Endothelial cell of umbilical vein (primary cell): ENCODE measurements around the gene TSPAN9. TPM values are rescaled to one million over a fixed set of nuclear protein-coding genes. Genes with fewer than 3 reads are reported as not detected.

ENCODE experiments used
- BruUV-seq: library from RNA; stranded (reverse); fragments of 400-500 nt; replicated peaks from 2 replicates; lab custom pipeline; 2021; lab: Mats Ljungman, UMichigan
- CTCF ChIA-PET: fragments of 300-600, 350-600 bp; sonication (Branson Sonifier 250); formaldehyde crosslinking; loops from one replicate; lab custom pipeline; 2021; ENCODE audit warnings: antibody characterized with exemption, inconsistent platforms; lab: Charles Lee
- POLR2A ChIA-PET: fragments of 300-600, 350-600 bp; sonication (Branson Sonifier 250); formaldehyde crosslinking; loops from one replicate; lab custom pipeline; 2021; ENCODE audit warnings: antibody characterized with exemption, inconsistent platforms; lab: Charles Lee
- DNase-seq: peaks from one replicate; pipeline ENCODE4 v3.0.0-alpha.2; 2011; ENCODE audit warnings: low read depth, low spot score
- FAIRE-seq: peaks from 2 replicates; lab custom pipeline; 2011; peaks lifted over from hg19 to GRCh38; lab: Jason Lieb, UNC
- H2AFZ ChIP-seq: 2 replicates; pipeline ENCODE4 v1.6.0; 2012; ENCODE audit warnings: low read depth, low read length, control low read depth, inconsistent platforms
- H3K27ac ChIP-seq: 2 replicates; pipeline ENCODE4 v1.5.1; 2011; ENCODE audit warnings: low read depth, mild to moderate bottlenecking, control low read depth, low read length, moderate library complexity; ENCODE audit not compliant: insufficient read depth
- H3K27me3 ChIP-seq, 2 experiments: 2 replicates each; pipeline versions ENCODE4 v1.6.0 to v1.6.1; 2011; ENCODE audit warnings: low read length in 2 of 2, mixed read lengths in 1 of 2; ENCODE audit not compliant: control insufficient read depth in 2 of 2, insufficient read depth in 2 of 2
- H3K36me3 ChIP-seq, 2 experiments: 2 replicates in 1 of 2; 3 replicates in 1 of 2; pipeline ENCODE4 v1.5.1; 2011; ENCODE audit warnings: low read length in 2 of 2, mild to moderate bottlenecking in 1 of 2, moderate library complexity in 1 of 2; ENCODE audit not compliant: control insufficient read depth in 2 of 2, insufficient read depth in 2 of 2; ENCODE audit errors: extremely low read depth in 1 of 2
- H3K4me1 ChIP-seq: 3 replicates; pipeline ENCODE4 v1.5.1; 2011; ENCODE audit warnings: mild to moderate bottlenecking, low read length; ENCODE audit not compliant: control insufficient read depth, insufficient read depth; ENCODE audit errors: extremely low read depth
- H3K4me2 ChIP-seq: 2 replicates; pipeline ENCODE4 v1.6.1; 2011; ENCODE audit warnings: low read length, control low read depth, mixed read lengths; ENCODE audit not compliant: insufficient read depth
- H3K4me3 ChIP-seq, 3 experiments: fragments of 200-600 bp in 1 of 3; sonication (generic), shearing (Covaris generic) in 1 of 3; replicated peaks in 1 of 3; 2 replicates each; pipeline ENCODE4 v1.5.1; 2011 to 2016; ENCODE audit warnings: control low read depth in 3 of 3, low read length in 3 of 3, mild to moderate bottlenecking in 2 of 3, inconsistent platforms in 1 of 3, low read depth in 1 of 3, moderate library complexity in 1 of 3; ENCODE audit not compliant: insufficient read depth in 1 of 3
- H3K79me2 ChIP-seq: 2 replicates; pipeline ENCODE4 v1.6.0; 2012; ENCODE audit warnings: low read length, inconsistent platforms; ENCODE audit not compliant: control insufficient read depth, insufficient read depth
- H3K9ac ChIP-seq: replicated peaks from 2 replicates; pipeline ENCODE3; 2011; ENCODE audit warnings: low read length, control low read depth; ENCODE audit not compliant: insufficient read depth; ENCODE audit errors: extremely low read depth
- H3K9me1 ChIP-seq: replicated peaks from 3 replicates; pipeline ENCODE4 v1.6.0; 2011; ENCODE audit warnings: mild to moderate bottlenecking, low read length; ENCODE audit not compliant: control insufficient read depth, insufficient read depth; ENCODE audit errors: extremely low read depth
- H3K9me3 ChIP-seq: replicated peaks from 2 replicates; pipeline ENCODE4 v1.5.1; 2012; ENCODE audit warnings: low read length, inconsistent platforms; ENCODE audit not compliant: control insufficient read depth, insufficient read depth
- H4K20me1 ChIP-seq: replicated peaks from 2 replicates; pipeline ENCODE3; 2011; ENCODE audit warnings: mild to moderate bottlenecking, low read length; ENCODE audit not compliant: control insufficient read depth, insufficient read depth; ENCODE audit errors: extremely low read depth
- EZH2 ChIP-seq: IDR thresholded peaks from 2 replicates; pipeline ENCODE4 v1.6.1; 2012; ENCODE audit warnings: borderline replicate concordance, low read depth, mild to moderate bottlenecking, moderate library complexity, low read length, inconsistent platforms; ENCODE audit not compliant: severe bottlenecking
- FOS ChIP-seq: IDR thresholded peaks from 2 replicates; pipeline ENCODE4 v1.6.1; 2011; ENCODE audit warnings: mild to moderate bottlenecking, low read length, moderate library complexity, borderline replicate concordance; ENCODE audit not compliant: insufficient read depth
- JUN ChIP-seq: IDR thresholded peaks from 2 replicates; pipeline ENCODE4 v1.6.1; 2011; ENCODE audit warnings: borderline replicate concordance, low read depth; ENCODE audit not compliant: insufficient read length, insufficient read depth
- MAX ChIP-seq: IDR thresholded peaks from 2 replicates; pipeline ENCODE4 v1.6.1; 2011; ENCODE audit not compliant: insufficient read depth, insufficient read length
- MYC ChIP-seq: IDR thresholded peaks from one replicate; pipeline ENCODE4 v1.6.1; 2011; ENCODE audit warnings: mild to moderate bottlenecking, low read depth, low read length
- POLR2AphosphoS5 ChIP-seq: IDR thresholded peaks from 2 replicates; pipeline ENCODE4 v1.6.1; 2012; ENCODE audit warnings: low read depth, mild to moderate bottlenecking, control low read depth, low read length, moderate library complexity; ENCODE audit not compliant: insufficient read depth
- dilution Hi-C: fragments of 300-500 bp; cut with MboI; formaldehyde crosslinking; loops from one replicate; pipeline ENCODE4 v1.15.0; 2019; ENCODE audit warnings: low sequenced_read_pairs; ENCODE audit not compliant: extremely low pct_ligation_motif_present
- intact Hi-C: fragments of 100-400 bp; cut with micrococcal nuclease; formaldehyde crosslinking; loops from one replicate; pipeline ENCODE4 v1.10.0; 2022
- polyA plus RNA-seq, 4 experiments: library from polyadenylated mRNA; depleted of rRNA in 3 of 4; stranded (reverse) in 3 of 4; unstranded in 1 of 4; fragments of >200 nt; gene quantifications; 2 replicates each; pipeline versions ENCODE4 v1.2.1 to v1.2.3, GENCODE V29; 2011 to 2012; ENCODE audit warnings: missing spikeins in 1 of 4
- total RNA-seq: library from RNA; stranded (reverse); gene quantifications from 2 replicates; pipeline ENCODE4 v1.2.3, GENCODE V29; 2021
- TF ChIP-seq, protein P1 (sequence below), 2 donors: IDR thresholded peaks; 1 replicate in 1 of 2; 2 replicates in 1 of 2; pipeline ENCODE4 v1.5.1; 2011; ENCODE audit warnings: low read length in 2 of 2, mild to moderate bottlenecking in 2 of 2, moderate library complexity in 2 of 2, control low read depth in 1 of 2, inconsistent platforms in 1 of 2, low read depth in 1 of 2; ENCODE audit not compliant: insufficient read depth in 1 of 2; ENCODE audit errors: extremely low read depth in 1 of 2

Gene TSPAN9
- total and polyA plus RNA-seq, 2 donors (not counting 3 experiments of a cell fraction or from before 2014, with no cell fraction given), result 43.3 to 66.8 TPM

- Histone ChIP-seq H3K27ac (no peak overlapping the region), H3K9ac (no peak overlapping the region), H3K27me3 (peaks cover 0 to 3% of the 10 kb centered on the region in 2 experiments), H2AFZ (peak overlapping the region; percentile 10), H3K9me3 (no peaks in the 10 kb centered on the region), H3K79me2 (peaks cover 2% of the 10 kb centered on the region), H3K9me1 (no peaks in the 10 kb centered on the region), H3K4me1 (peaks cover 20% of the 10 kb centered on the region), H4K20me1 (no peaks in the 10 kb centered on the region), H3K4me2 (no peak overlapping the region), H3K4me3 (no peak overlapping the region), H3K36me3 (no peaks in the 10 kb centered on the region)
- FAIRE-seq, result peak; percentile 93
- intact Hi-C loops, result loop anchor here (1.0 to 5.0 kb wide), 7 partner anchors 44 to 731 kb away; no protein-coding TSS in a partner anchor
- CTCF ChIA-PET, result interaction anchor here (0.5 to 9.8 kb wide), 62 partner anchors 9 to 1203 kb away, joined by 3 to 222 read pairs (median 4); no protein-coding TSS in a partner anchor
- dilution Hi-C loops, result loop anchor here (10.0 kb wide), 1 partner anchor 201 kb away; no protein-coding TSS in a partner anchor
- peak; percentile 90 for DNase-seq
- POLR2A ChIA-PET, result interaction anchor here (1.4 kb wide), 1 partner anchor 49 kb away, joined by 3 read pairs; no protein-coding TSS in a partner anchor
- BruUV-seq, result no TSS peak
- no peak for TF ChIP-seq EZH2
- TF ChIP-seq, protein P1, sequence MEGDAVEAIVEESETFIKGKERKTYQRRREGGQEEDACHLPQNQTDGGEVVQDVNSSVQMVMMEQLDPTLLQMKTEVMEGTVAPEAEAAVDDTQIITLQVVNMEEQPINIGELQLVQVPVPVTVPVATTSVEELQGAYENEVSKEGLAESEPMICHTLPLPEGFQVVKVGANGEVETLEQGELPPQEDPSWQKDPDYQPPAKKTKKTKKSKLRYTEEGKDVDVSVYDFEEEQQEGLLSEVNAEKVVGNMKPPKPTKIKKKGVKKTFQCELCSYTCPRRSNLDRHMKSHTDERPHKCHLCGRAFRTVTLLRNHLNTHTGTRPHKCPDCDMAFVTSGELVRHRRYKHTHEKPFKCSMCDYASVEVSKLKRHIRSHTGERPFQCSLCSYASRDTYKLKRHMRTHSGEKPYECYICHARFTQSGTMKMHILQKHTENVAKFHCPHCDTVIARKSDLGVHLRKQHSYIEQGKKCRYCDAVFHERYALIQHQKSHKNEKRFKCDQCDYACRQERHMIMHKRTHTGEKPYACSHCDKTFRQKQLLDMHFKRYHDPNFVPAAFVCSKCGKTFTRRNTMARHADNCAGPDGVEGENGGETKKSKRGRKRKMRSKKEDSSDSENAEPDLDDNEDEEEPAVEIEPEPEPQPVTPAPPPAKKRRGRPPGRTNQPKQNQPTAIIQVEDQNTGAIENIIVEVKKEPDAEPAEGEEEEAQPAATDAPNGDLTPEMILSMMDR (IDR thresholded peaks at IDR 0.05; ENCODE audit: extremely low read depth in 1 of 2, insufficient read depth in 1 of 2, low read depth in 1 of 2, low read length in 2 of 2), result peak; percentile 94 to 98
Measured at GRCh38 chr12:3073438-3074250, 3.5 kb upstream of the TSPAN9 start.

DNA sequence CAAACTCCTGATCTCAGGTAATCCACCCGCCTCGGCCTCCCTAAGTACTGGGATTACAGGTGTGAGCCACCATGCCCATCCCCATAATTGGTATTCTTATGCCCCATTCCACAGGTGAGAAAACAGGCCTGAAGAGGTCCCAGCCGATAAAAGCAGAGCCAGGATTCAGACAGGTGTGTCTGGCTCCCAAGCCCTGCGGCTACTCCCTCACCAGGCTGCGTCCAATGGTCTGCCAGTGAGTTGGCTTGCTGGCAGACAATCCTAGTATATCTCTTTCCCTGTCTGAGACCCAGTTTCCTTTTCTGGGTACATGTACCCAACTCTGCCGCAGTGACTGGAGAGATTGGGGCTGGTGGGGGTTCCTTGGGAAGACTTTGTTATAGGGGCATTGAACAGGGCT lies 1.9 kb upstream of the TSPAN9 start:
- no peak for FAIRE-seq
- TF ChIP-seq FOS (no peak), MYC (no peak), JUN (no peak), MAX (no peak), POLR2AphosphoS5 (no peak), EZH2 (no peak)
- TF ChIP-seq, protein P1 (IDR thresholded peaks at IDR 0.05; ENCODE audit: extremely low read depth in 1 of 2, insufficient read depth in 1 of 2, low read depth in 1 of 2, low read length in 2 of 2), result no peak
- ChIA-PET CTCF (interaction anchor here (1.7 to 9.8 kb wide), 3 partner anchors 34 to 202 kb away, joined by 4 to 222 read pairs (median 65); no protein-coding TSS in a partner anchor), POLR2A (no interaction called here)
- Histone ChIP-seq H3K36me3 (no peaks in the 10 kb centered on the region), H3K9me3 (no peaks in the 10 kb centered on the region), H3K9ac (no peak overlapping the region), H3K4me2 (no peak overlapping the region), H3K9me1 (no peaks in the 10 kb centered on the region), H3K4me3 (no peak overlapping the region), H3K79me2 (peaks cover 2% of the 10 kb centered on the region), H3K4me1 (peaks cover 20% of the 10 kb centered on the region), H3K27me3 (peaks cover 0 to 2% of the 10 kb centered on the region in 2 experiments), H4K20me1 (no peaks in the 10 kb centered on the region), H2AFZ (no peak overlapping the region), H3K27ac (no peak overlapping the region)
- dilution Hi-C loops, result loop anchor here (10.0 kb wide), 1 partner anchor 199 kb away; no protein-coding TSS in a partner anchor
- intact Hi-C loops, result no loop called here
- BruUV-seq, result no TSS peak
- DNase-seq, result no peak
